Measurements from ENCODE around the gene RAC3.

DNA sequence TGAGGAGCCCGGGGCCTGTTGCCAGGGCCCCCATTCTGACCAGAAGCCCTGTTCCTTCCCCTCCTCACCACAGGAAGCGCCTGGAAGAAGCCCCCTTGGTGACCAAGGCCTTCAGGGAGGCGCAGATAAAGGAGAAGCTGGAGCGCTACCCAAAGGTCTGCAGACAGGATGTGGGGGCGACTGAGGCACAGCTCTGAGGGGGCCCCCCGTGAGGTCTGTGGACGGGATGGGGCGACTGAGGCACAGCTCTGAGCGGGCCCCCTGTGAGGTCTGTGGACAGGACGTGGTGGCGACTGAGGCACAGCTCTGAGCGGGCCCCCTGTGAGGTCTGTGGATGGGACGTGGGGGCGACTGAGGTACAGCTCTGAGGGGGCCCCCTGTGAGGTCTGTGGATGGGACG lies 22.1 kb upstream of the RAC3 start:
- TF ChIP-seq, protein P1, sequence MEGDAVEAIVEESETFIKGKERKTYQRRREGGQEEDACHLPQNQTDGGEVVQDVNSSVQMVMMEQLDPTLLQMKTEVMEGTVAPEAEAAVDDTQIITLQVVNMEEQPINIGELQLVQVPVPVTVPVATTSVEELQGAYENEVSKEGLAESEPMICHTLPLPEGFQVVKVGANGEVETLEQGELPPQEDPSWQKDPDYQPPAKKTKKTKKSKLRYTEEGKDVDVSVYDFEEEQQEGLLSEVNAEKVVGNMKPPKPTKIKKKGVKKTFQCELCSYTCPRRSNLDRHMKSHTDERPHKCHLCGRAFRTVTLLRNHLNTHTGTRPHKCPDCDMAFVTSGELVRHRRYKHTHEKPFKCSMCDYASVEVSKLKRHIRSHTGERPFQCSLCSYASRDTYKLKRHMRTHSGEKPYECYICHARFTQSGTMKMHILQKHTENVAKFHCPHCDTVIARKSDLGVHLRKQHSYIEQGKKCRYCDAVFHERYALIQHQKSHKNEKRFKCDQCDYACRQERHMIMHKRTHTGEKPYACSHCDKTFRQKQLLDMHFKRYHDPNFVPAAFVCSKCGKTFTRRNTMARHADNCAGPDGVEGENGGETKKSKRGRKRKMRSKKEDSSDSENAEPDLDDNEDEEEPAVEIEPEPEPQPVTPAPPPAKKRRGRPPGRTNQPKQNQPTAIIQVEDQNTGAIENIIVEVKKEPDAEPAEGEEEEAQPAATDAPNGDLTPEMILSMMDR (IDR thresholded peaks at IDR 0.05), result no peak
- TF ChIP-seq REST (IDR thresholded peaks at IDR 0.05) (no peak), HEYL (CRISPR knock-in tag; IDR thresholded peaks at IDR 0.05) (no peak), HDAC2 (IDR thresholded peaks at IDR 0.05) (no peak), POLR2A (IDR thresholded peaks at IDR 0.05; ENCODE audit: low read length) (no peak), USF2 (IDR thresholded peaks at IDR 0.05) (no peak), RCOR1 (IDR thresholded peaks at IDR 0.05; ENCODE audit: low read depth, low read length) (no peak), EP300 (IDR thresholded peaks at IDR 0.05) (no peak), RFX5 (IDR thresholded peaks at IDR 0.05) (no peak), MYC (IDR thresholded peaks at IDR 0.05; ENCODE audit: borderline replicate concordance, low read length) (no peak)
- TF ChIP-seq, protein P2, sequence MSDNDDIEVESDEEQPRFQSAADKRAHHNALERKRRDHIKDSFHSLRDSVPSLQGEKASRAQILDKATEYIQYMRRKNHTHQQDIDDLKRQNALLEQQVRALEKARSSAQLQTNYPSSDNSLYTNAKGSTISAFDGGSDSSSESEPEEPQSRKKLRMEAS (IDR thresholded peaks at IDR 0.05), result no peak

All from A549 (cell line).